MCF 10A (cell line): Measurements from ENCODE around the gene CFAP206. TPM values are rescaled to one million over a fixed set of nuclear protein-coding genes. Genes with fewer than 3 reads are reported as not detected.

ENCODE experiments used
- BruUV-seq: library from RNA; stranded (reverse); fragments of 400-500 nt; replicated peaks from 2 replicates; lab custom pipeline; 2021; lab: Mats Ljungman, UMichigan
- CTCF ChIA-PET: fragments of 300-600 bp; sonication (Branson Sonifier 250); formaldehyde crosslinking; extraction: SDS; loops from one replicate; lab custom pipeline; 2021; ENCODE audit warnings: antibody characterized with exemption, inconsistent platforms; lab: Yijun Ruan, JAX
- POLR2A ChIA-PET: fragments of 300-600, 350-650 bp; sonication (Branson Sonifier 250); formaldehyde crosslinking; extraction: SDS; loops from one replicate; lab custom pipeline; 2020; ENCODE audit warnings: antibody characterized with exemption, inconsistent platforms; lab: Yijun Ruan, JAX
- DNase-seq: peaks from one replicate; pipeline ENCODE4 v3.0.0-alpha.2; 2018; ENCODE audit not compliant: unreplicated experiment
- H3K27ac Mint-ChIP-seq: one replicate; pipeline ENCODE4 v1.8.0; 2022; ENCODE audit warnings: mild to moderate bottlenecking, low read depth, mixed read lengths; ENCODE audit not compliant: unreplicated experiment
- H3K27me3 Mint-ChIP-seq: one replicate; pipeline ENCODE4 v1.8.0; 2022; ENCODE audit warnings: mixed read lengths; ENCODE audit not compliant: insufficient read depth, unreplicated experiment
- H3K36me3 Mint-ChIP-seq: one replicate; pipeline ENCODE4 v1.8.0; 2022; ENCODE audit warnings: mild to moderate bottlenecking, moderate library complexity, mixed read lengths; ENCODE audit not compliant: insufficient read depth, unreplicated experiment
- H3K4me1 Mint-ChIP-seq: one replicate; pipeline ENCODE4 v1.8.0; 2022; ENCODE audit warnings: mixed read lengths; ENCODE audit not compliant: insufficient read depth, unreplicated experiment
- H3K4me3 Mint-ChIP-seq: one replicate; pipeline ENCODE4 v1.8.0; 2022; ENCODE audit warnings: mild to moderate bottlenecking, moderate library complexity, mixed read lengths; ENCODE audit not compliant: unreplicated experiment
- H3K9me3 Mint-ChIP-seq: one replicate; pipeline ENCODE4 v1.8.0; 2022; ENCODE audit warnings: mixed read lengths; ENCODE audit not compliant: unreplicated experiment
- intact Hi-C: fragments of 100-400 bp; cut with micrococcal nuclease; formaldehyde crosslinking; loops from 2 replicates; pipeline ENCODE4 v1.14.1; 2022
- total RNA-seq: library from RNA; stranded (reverse); gene quantifications from 2 replicates; pipeline ENCODE4 v1.2.3, GENCODE V29; 2022
- TF ChIP-seq, protein P1 (sequence below): fragments of 200-600 bp; IDR thresholded peaks from one replicate; pipeline ENCODE4 v1.8.0; 2022; ENCODE audit warnings: antibody characterized with exemption, mild to moderate bottlenecking; ENCODE audit not compliant: unreplicated experiment

The CFAP206 gene
- total RNA-seq, 1 experiment from 2014 or later, result not detected

DNA sequence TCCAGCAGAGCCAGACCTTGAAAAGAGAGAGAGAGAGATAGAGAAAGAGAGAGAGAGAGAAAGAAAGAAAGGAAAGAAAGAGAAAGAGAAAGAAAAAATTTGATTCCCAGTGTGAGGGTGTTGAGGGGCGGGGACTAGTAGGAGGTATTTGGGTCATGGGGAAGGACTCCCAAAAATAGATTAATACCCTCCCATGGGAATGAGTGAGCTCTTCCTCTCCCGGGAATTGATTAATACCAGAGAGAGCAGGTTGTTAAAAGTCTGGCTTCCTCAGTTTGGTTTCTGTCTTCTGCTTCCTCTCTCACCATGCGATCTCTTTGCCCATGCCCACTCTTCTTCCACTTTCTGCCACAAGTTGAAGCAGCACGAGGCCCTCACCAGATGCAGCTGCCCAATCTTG, 28.8 kb upstream of the CFAP206 start:
- BruUV-seq, result no TSS peak
- CTCF ChIA-PET, result interaction anchor here (0.6 to 1.2 kb wide), 9 partner anchors 10 to 1271 kb away, joined by 3 to 5 read pairs (median 3); partner anchors contain the start of gene C6orf163

DNA sequence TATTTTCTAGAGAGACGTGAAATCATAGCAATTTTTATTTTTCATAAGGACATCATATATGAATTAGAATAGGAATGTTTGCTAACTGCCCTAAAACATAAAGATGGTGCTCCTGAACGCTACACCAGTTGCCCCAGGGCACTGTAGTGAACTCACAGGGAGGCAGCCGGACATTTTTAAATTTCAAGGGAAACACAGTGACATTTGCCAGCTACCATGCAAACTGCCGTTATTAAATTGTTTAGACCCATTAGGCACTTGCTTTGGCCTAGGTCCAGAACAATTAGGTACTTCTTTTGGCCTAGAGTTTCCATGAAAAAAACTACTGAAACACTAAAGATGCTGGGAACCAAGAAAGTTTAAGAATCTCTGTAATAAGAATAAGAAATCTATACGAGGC, 24.9 kb upstream of the CFAP206 start:
- H3K9me3 Mint-ChIP-seq, result no peaks in the 10 kb centered on the region
- no peak overlapping the region for H3K4me3 Mint-ChIP-seq
- no peaks in the 10 kb centered on the region for H3K27me3 Mint-ChIP-seq
- H3K27ac Mint-ChIP-seq, result no peak overlapping the region
- intact Hi-C loops, result no loop called here
- TF ChIP-seq, protein P1, sequence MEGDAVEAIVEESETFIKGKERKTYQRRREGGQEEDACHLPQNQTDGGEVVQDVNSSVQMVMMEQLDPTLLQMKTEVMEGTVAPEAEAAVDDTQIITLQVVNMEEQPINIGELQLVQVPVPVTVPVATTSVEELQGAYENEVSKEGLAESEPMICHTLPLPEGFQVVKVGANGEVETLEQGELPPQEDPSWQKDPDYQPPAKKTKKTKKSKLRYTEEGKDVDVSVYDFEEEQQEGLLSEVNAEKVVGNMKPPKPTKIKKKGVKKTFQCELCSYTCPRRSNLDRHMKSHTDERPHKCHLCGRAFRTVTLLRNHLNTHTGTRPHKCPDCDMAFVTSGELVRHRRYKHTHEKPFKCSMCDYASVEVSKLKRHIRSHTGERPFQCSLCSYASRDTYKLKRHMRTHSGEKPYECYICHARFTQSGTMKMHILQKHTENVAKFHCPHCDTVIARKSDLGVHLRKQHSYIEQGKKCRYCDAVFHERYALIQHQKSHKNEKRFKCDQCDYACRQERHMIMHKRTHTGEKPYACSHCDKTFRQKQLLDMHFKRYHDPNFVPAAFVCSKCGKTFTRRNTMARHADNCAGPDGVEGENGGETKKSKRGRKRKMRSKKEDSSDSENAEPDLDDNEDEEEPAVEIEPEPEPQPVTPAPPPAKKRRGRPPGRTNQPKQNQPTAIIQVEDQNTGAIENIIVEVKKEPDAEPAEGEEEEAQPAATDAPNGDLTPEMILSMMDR, result no peak
- no TSS peak for BruUV-seq
- H3K36me3 Mint-ChIP-seq, result no peaks in the 10 kb centered on the region
- no peaks in the 10 kb centered on the region for H3K4me1 Mint-ChIP-seq
- POLR2A ChIA-PET, result interaction anchor here (0.6 kb wide), 1 partner anchor 509 kb away, joined by 3 read pairs; no protein-coding TSS in a partner anchor
- DNase-seq, result no peak
- CTCF ChIA-PET, result interaction anchor here (0.7 to 1.0 kb wide), 4 partner anchors 12 to 244 kb away, joined by 3 to 4 read pairs (median 3); no protein-coding TSS in a partner anchor

More for the DNA sequence above, 28.8 kb upstream of the CFAP206 start:
- Mint-ChIP-seq H3K36me3 (no peaks in the 10 kb centered on the region), H3K9me3 (no peaks in the 10 kb centered on the region), H3K27me3 (no peaks in the 10 kb centered on the region), H3K4me3 (no peak overlapping the region), H3K4me1 (no peaks in the 10 kb centered on the region), H3K27ac (no peak overlapping the region)
- intact Hi-C loops, result no loop called here
- POLR2A ChIA-PET, result no interaction called here
- TF ChIP-seq, protein P1, result no peak
- DNase-seq, result no peak

DNA sequence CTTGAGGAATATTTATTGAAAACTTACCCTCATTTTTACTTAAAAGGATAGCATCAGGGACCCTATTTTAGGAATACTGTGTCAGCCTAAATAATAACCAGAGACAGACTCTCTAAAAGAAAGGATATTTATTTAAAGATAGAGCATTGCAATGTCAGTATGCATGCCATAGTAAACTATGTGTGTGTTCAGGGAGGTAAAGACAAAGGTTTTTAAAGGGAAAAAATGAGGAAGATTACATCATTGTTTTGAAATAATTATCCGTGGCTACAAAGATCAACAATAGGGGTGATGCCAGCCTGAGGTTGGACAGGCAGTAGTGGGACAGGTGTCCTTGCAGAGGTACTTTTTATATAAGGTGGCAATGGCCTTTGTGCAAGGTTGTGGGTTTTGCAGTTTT, 23.7 kb upstream of the CFAP206 start:
- no peak for DNase-seq
- Mint-ChIP-seq H3K9me3 (no peaks in the 10 kb centered on the region), H3K27me3 (no peaks in the 10 kb centered on the region), H3K36me3 (no peaks in the 10 kb centered on the region), H3K27ac (no peak overlapping the region), H3K4me1 (no peaks in the 10 kb centered on the region), H3K4me3 (no peak overlapping the region)
- TF ChIP-seq, protein P1, result no peak
- ChIA-PET CTCF (no interaction called here), POLR2A (no interaction called here)
- BruUV-seq, result no TSS peak
- intact Hi-C loops, result no loop called here

DNA sequence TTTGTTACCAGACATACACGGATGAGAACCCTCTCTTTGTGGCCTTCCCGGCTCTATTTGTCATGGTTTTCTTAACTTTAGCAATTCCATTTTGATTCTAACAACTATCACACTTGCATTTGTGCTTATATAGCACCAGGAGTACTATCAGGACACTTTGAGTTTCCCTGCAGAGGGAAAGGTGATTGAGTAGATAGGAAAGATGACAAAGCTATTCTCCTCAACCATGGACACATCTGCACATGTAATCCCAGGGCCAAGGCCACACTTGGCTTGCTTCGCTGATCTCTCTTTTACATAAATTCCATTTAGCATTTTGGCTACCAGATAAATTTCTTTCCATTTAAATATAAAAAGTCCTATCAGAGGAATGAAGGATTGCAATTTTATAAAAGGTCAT, 23.3 kb upstream of the CFAP206 start:
- Mint-ChIP-seq H3K27me3 (no peaks in the 10 kb centered on the region), H3K27ac (no peak overlapping the region), H3K4me1 (no peaks in the 10 kb centered on the region), H3K4me3 (no peak overlapping the region), H3K9me3 (no peaks in the 10 kb centered on the region), H3K36me3 (no peaks in the 10 kb centered on the region)
- intact Hi-C loops, result no loop called here
- ChIA-PET CTCF (interaction anchor here (0.6 kb wide), 1 partner anchor 24 kb away, joined by 3 read pairs; the partner anchor contains the start of gene CFAP206), POLR2A (no interaction called here)
- no TSS peak for BruUV-seq
- TF ChIP-seq, protein P1, result no peak
- no peak for DNase-seq
